ENCODE measurements around the gene SLC7A10.
"Not testable (repeated sequence)": the region's sequence is repeated elsewhere in the genome, so short reads cannot be mapped to it uniquely, and the experiment has no call there.

The SLC7A10 gene

GRCh38 chr19:33219261-33219815, 6.3 kb downstream of the SLC7A10 start:
- in situ Hi-C loops (cut with MboI; ENCODE audit: low sequenced_read_pairs): no loop called here

- in situ Hi-C loops (cut with MboI; ENCODE audit: low sequenced_read_pairs): no loop called here
Observed at GRCh38 chr19:33217881-33218280, 7.8 kb downstream of the SLC7A10 start.

GRCh38 chr19:33216198-33216830, 9.3 kb downstream of the SLC7A10 start:
- in situ Hi-C loops (cut with MboI; ENCODE audit: low sequenced_read_pairs): no loop called here

GRCh38 chr19:33215438-33216197, 10.0 kb downstream of the SLC7A10 start:
- in situ Hi-C loops (cut with MboI; ENCODE audit: low sequenced_read_pairs): no loop called here

- in situ Hi-C loops (cut with MboI; ENCODE audit: low sequenced_read_pairs): no loop called here
Observed at GRCh38 chr19:33214596-33214995, 11.1 kb downstream of the SLC7A10 start.

- in situ Hi-C loops (cut with MboI; ENCODE audit: low sequenced_read_pairs): no loop called here
Observed at GRCh38 chr19:33212436-33213172, 13.0 kb downstream of the SLC7A10 start.

- in situ Hi-C loops (cut with MboI; ENCODE audit: low sequenced_read_pairs): no loop called here
Observed at GRCh38 chr19:33211794-33212435, 13.7 kb downstream of the SLC7A10 start.

GRCh38 chr19:33210266-33210940, 15.2 kb downstream of the SLC7A10 start:
- in situ Hi-C loops (cut with MboI; ENCODE audit: low sequenced_read_pairs): no loop called here

GRCh38 chr19:33209850-33210230, 15.8 kb downstream of the SLC7A10 start:
- in situ Hi-C loops (cut with MboI; ENCODE audit: low sequenced_read_pairs): not testable (repeated sequence)

- in situ Hi-C loops (cut with MboI; ENCODE audit: low sequenced_read_pairs): no loop called here
Observed at GRCh38 chr19:33208904-33209849, 16.5 kb downstream of the SLC7A10 start.

GRCh38 chr19:33208371-33208895, 17.2 kb downstream of the SLC7A10 start:
- in situ Hi-C loops (cut with MboI; ENCODE audit: low sequenced_read_pairs): no loop called here

- in situ Hi-C loops (cut with MboI; ENCODE audit: low sequenced_read_pairs): no loop called here
Observed at GRCh38 chr19:33207903-33208302, 17.7 kb downstream of the SLC7A10 start.

GRCh38 chr19:33207040-33207620, 18.5 kb downstream of the SLC7A10 start:
- in situ Hi-C loops (cut with MboI; ENCODE audit: low sequenced_read_pairs): no loop called here

GRCh38 chr19:33206261-33207039, 19.2 kb downstream of the SLC7A10 start:
- in situ Hi-C loops (cut with MboI; ENCODE audit: low sequenced_read_pairs): no loop called here

- in situ Hi-C loops (cut with MboI; ENCODE audit: low sequenced_read_pairs): no loop called here
Observed at GRCh38 chr19:33205531-33206260, 20.0 kb downstream of the SLC7A10 start.

- in situ Hi-C loops (cut with MboI; ENCODE audit: low sequenced_read_pairs): no loop called here
Observed at GRCh38 chr19:33205110-33205509, 20.5 kb downstream of the SLC7A10 start.
